GM19351 (cell line): Measurements from ENCODE around the gene ZNF648.
"Not testable (repeated sequence)": the region's sequence is repeated elsewhere in the genome, so short reads cannot be mapped to it uniquely, and the experiment has no call there.

ENCODE experiments used
- ATAC-seq: cut with Tn5 transposase; IDR thresholded peaks from one replicate; pipeline ENCODE4 v1.9.1; 2021; ENCODE audit warnings: mild to moderate bottlenecking, moderate library complexity; ENCODE audit not compliant: unreplicated experiment

ZNF648 gene, protein sequence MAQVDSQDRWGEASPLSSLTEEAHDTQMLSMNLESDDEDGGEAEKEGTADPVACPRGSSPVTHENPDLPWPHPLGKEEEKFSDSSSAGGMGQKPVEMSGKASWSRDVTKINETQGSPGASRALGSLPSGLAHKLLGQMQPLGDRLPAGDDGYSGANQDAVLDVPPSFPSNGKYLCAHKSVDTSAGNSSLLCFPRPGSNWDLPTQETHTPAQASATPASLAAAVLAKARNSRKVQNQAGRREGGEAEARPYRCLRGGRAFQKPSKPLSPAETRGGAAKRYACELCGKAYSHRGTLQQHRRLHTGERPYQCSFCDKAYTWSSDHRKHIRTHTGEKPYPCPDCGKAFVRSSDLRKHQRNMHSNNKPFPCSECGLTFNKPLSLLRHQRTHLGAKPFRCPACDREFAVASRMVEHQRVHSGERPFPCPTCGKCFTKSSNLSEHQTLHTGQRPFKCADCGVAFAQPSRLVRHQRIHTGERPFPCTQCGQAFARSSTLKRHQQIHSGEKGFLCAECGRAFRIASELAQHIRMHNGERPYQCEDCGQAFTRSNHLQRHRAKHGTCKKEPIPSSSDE

DNA sequence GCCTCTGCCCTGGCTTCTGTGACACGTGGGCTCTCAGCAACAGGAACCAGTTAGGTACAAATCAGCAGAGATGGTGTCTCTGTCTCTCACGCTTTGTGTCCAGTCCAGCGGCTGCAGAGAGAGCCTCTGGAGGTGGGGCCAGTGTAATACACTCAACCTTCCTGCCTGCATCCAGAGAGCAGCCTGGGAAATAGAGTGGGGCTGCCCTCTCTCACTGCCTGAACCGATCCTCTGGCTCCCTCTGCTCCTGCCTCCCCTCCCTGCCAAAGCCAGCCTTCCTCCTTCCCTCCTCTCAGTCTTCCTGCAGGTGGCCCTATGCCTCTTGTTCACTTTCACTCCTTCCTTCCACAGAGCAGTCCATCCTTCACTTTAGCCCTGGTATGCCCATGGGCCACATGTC is at the start of gene ZNF648:
Gene ZNF648 (minus strand): TSS at position 119 of the 400 bp plus-strand sequence. CDS start 3,702 bp downstream, outside the sequence.
- no peak for ATAC-seq

GRCh38 chr1:182110635-182111034 is 49.1 kb upstream of the ZNF648 start:
- no peak for ATAC-seq

GRCh38 chr1:182109771-182110170 is 48.3 kb upstream of the ZNF648 start:
- ATAC-seq = no peak

DNA sequence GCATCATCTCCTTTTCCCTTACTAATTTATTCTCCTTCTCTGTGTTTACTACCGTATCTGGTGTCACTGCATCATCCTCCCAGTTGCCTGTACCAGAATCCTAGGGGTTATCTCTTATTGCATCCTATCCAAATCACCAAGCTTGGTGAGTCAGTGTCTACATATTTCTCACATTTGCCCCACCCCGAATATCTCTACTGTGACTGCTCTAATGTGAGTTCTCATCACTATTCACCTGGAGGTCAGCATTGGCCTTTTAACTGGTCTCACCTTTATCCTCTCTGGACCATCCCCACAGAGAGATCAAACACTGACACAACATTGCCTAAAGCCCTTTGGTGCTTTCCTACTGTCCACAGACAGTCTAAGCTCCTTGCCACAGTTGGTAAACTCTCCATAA is 45.7 kb upstream of the ZNF648 start:
- no peak for ATAC-seq

- ATAC-seq = no peak
These were observed 40.5 kb upstream of the ZNF648 start for GRCh38 chr1:182102043-182102416.

- no peak for ATAC-seq
These were observed 40.0 kb upstream of the ZNF648 start for GRCh38 chr1:182101415-182102042.

- ATAC-seq = no peak
These were observed 36.8 kb upstream of the ZNF648 start for GRCh38 chr1:182098301-182098700.

- ATAC-seq = no peak
These were observed 34.4 kb upstream of the ZNF648 start for GRCh38 chr1:182095946-182096345.

GRCh38 chr1:182094514-182095005 is 33.0 kb upstream of the ZNF648 start:
- ATAC-seq = not testable (repeated sequence)

- no peak for ATAC-seq
These were observed 32.3 kb upstream of the ZNF648 start for GRCh38 chr1:182093781-182094180.

DNA sequence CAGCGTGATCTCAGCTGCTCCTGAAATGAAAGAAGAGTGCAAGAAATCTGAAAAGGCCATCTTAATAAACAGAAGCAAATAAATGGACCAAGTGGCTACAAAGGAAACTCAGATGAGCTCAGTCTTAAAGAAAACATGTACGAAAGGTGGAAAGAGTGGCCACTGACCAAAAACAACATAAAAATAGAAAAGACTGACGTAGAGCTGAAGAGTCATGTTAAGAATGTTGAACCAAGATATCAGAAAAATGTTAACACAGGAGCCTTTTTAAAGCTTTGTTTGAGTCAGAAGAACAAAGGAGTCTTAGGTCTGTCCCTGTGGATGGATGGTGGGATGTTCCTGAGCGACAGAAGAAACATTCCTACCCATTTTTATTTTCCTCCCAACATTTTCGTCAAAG is 30.8 kb upstream of the ZNF648 start:
- ATAC-seq = no peak

DNA sequence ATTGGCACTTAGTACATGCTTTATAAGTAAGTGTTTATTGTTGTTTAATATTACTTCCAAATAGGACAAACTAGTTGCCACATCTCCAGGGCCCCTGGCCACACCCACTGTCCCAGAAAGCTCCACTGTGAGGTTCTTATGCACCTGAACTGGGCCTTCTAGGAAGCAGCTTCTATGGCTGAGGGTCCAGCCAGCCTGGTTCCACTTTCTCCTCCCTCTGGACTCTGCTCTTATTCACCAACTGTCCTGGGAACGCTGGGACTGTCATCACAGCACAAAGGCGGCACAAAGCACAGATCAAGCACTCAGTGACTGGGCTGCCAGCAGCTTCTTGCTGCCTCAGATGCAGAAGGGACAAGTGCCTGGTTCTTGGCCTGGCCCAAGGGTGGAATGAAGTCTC is 29.6 kb upstream of the ZNF648 start:
- ATAC-seq = no peak

- ATAC-seq = no peak
These were observed 26.3 kb upstream of the ZNF648 start for GRCh38 chr1:182087719-182088350.

GRCh38 chr1:182087304-182087703 is 25.8 kb upstream of the ZNF648 start:
- ATAC-seq = no peak

GRCh38 chr1:182086620-182087019 is 25.1 kb upstream of the ZNF648 start:
- ATAC-seq = no peak

- ATAC-seq = no peak
These were observed 24.6 kb upstream of the ZNF648 start for GRCh38 chr1:182086136-182086535.

GRCh38 chr1:182085726-182086125 is 24.2 kb upstream of the ZNF648 start:
- ATAC-seq = no peak

DNA sequence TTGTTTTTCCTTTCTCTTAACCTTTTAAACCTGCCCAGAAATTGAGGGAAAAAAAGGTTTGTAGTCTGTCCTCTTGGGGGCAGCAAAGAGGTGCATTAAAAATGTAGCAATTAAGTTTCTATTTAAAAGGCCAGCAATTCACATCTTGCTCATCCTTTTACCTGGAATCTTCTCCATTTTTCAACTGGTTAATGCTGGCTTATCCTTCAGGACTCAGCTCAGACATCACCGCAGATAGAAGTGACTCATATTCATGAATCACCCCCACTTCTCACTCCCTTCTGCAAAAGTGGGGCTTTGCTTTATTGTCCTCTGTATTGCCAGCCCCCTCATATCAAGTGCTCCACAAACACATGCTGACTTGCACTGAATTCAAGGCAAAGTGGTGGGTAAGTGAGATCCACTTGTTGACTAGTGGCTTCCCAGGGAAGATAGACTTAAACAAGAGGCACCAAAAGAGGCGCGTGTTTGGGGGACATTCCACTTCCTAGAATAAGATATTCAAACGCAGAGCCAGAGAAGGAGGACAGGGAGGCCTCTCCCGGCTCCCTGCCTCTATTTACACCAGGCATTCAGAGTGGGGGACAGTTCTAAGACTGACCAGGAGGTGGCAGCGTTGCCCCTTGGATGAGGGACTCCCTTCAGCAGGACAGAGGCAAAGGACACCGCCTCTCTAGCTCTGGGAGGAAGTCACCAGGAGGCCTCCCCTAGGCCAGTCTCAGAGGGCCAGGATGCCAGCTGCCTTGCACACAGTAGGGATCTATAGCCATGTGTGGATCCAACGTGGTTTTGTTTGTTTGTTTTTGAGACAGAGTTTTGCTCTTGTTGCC is 23.2 kb upstream of the ZNF648 start:
- peak; percentile 81 for ATAC-seq

DNA sequence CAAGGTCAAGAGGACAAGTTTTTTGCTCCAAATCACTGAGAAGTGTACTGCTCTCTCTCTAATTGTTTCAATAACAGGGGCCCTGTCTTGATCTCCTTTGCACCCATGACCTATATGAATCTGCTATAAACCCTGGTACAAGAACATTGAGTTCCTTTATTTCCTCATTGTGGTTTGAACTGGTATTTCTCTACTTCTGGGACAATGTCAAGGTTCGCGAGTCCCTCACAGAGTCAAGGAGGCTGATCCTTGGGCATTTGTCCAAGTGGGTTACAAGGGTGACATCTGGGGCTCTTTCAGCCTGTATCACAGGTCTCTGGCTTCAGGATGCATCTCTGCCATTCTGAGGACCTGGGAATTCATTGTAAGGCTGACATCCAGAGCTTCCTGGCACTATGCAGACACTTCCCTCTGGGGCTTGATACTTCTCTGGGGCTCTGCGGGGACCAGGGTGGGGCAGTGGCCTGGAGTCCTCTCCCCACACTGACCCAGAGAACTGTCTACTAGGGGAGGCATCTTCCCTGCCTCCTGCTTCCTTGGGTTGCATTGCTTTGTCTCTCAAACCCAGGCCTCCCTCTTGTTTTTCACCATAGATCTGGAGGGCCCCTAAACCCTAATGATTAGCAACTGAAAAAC is 22.5 kb upstream of the ZNF648 start:
- no peak for ATAC-seq

DNA sequence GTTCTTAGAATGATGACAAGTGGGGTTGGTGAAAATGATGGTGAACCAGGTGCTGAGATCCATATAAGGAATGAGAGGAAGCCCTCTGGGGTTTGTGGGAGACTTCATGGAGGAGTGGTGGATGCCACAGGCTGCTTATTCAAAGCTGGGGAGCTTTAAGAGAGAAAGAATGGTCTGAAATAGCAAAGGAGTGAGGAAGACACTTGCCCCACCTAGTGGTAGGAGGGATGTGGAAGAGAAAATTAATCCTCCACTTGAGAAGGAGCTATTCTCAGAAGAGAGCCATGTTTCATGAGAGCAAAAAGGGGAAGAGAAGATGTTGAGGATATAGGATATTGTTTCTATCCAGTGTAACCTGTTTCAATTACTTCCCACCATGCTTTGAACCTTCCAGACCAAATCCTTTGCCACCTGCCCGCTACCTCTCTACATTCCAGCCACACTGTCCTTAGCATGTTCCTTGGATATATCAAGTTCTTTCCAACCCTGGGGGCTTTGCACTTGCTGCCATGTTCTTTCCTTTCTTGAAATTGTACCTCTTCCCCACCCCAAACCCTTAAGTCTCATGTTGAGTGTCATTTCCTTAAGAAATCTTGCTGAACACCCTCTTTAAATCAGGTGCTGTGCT is 19.6 kb upstream of the ZNF648 start:
- ATAC-seq = peak; percentile 65
